Endothelial cell of umbilical vein (primary cell): Measurements from ENCODE around the gene EHMT1. TPM values are rescaled to one million over a fixed set of nuclear protein-coding genes. Genes with fewer than 3 reads are reported as not detected.

Source experiments
- BruUV-seq: library from RNA; stranded (reverse); fragments of 400-500 nt; replicated peaks from 2 replicates; lab custom pipeline; 2021; lab: Mats Ljungman, UMichigan
- CTCF ChIA-PET: fragments of 300-600, 350-600 bp; sonication (Branson Sonifier 250); formaldehyde crosslinking; loops from one replicate; lab custom pipeline; 2021; ENCODE audit warnings: antibody characterized with exemption, inconsistent platforms; lab: Charles Lee
- POLR2A ChIA-PET: fragments of 300-600, 350-600 bp; sonication (Branson Sonifier 250); formaldehyde crosslinking; loops from one replicate; lab custom pipeline; 2021; ENCODE audit warnings: antibody characterized with exemption, inconsistent platforms; lab: Charles Lee
- DNase-seq: peaks from one replicate; pipeline ENCODE4 v3.0.0-alpha.2; 2011; ENCODE audit warnings: low read depth, low spot score
- FAIRE-seq: peaks from 2 replicates; lab custom pipeline; 2011; peaks lifted over from hg19 to GRCh38; lab: Jason Lieb, UNC
- H2AFZ ChIP-seq: 2 replicates; pipeline ENCODE4 v1.6.0; 2012; ENCODE audit warnings: low read depth, low read length, control low read depth, inconsistent platforms
- H3K27ac ChIP-seq: 2 replicates; pipeline ENCODE4 v1.5.1; 2011; ENCODE audit warnings: low read depth, mild to moderate bottlenecking, control low read depth, low read length, moderate library complexity; ENCODE audit not compliant: insufficient read depth
- H3K27me3 ChIP-seq, 2 experiments: 2 replicates each; pipeline versions ENCODE4 v1.6.0 to v1.6.1; 2011; ENCODE audit warnings: low read length in 2 of 2, mixed read lengths in 1 of 2; ENCODE audit not compliant: control insufficient read depth in 2 of 2, insufficient read depth in 2 of 2
- H3K36me3 ChIP-seq, 2 experiments: 2 replicates in 1 of 2; 3 replicates in 1 of 2; pipeline ENCODE4 v1.5.1; 2011; ENCODE audit warnings: low read length in 2 of 2, mild to moderate bottlenecking in 1 of 2, moderate library complexity in 1 of 2; ENCODE audit not compliant: control insufficient read depth in 2 of 2, insufficient read depth in 2 of 2; ENCODE audit errors: extremely low read depth in 1 of 2
- H3K4me1 ChIP-seq: 3 replicates; pipeline ENCODE4 v1.5.1; 2011; ENCODE audit warnings: mild to moderate bottlenecking, low read length; ENCODE audit not compliant: control insufficient read depth, insufficient read depth; ENCODE audit errors: extremely low read depth
- H3K4me2 ChIP-seq: 2 replicates; pipeline ENCODE4 v1.6.1; 2011; ENCODE audit warnings: low read length, control low read depth, mixed read lengths; ENCODE audit not compliant: insufficient read depth
- H3K4me3 ChIP-seq, 3 experiments: fragments of 200-600 bp in 1 of 3; sonication (generic), shearing (Covaris generic) in 1 of 3; replicated peaks in 1 of 3; 2 replicates each; pipeline ENCODE4 v1.5.1; 2011 to 2016; ENCODE audit warnings: control low read depth in 3 of 3, low read length in 3 of 3, mild to moderate bottlenecking in 2 of 3, inconsistent platforms in 1 of 3, low read depth in 1 of 3, moderate library complexity in 1 of 3; ENCODE audit not compliant: insufficient read depth in 1 of 3
- H3K79me2 ChIP-seq: 2 replicates; pipeline ENCODE4 v1.6.0; 2012; ENCODE audit warnings: low read length, inconsistent platforms; ENCODE audit not compliant: control insufficient read depth, insufficient read depth
- H3K9ac ChIP-seq: replicated peaks from 2 replicates; pipeline ENCODE3; 2011; ENCODE audit warnings: low read length, control low read depth; ENCODE audit not compliant: insufficient read depth; ENCODE audit errors: extremely low read depth
- H3K9me1 ChIP-seq: replicated peaks from 3 replicates; pipeline ENCODE4 v1.6.0; 2011; ENCODE audit warnings: mild to moderate bottlenecking, low read length; ENCODE audit not compliant: control insufficient read depth, insufficient read depth; ENCODE audit errors: extremely low read depth
- H3K9me3 ChIP-seq: replicated peaks from 2 replicates; pipeline ENCODE4 v1.5.1; 2012; ENCODE audit warnings: low read length, inconsistent platforms; ENCODE audit not compliant: control insufficient read depth, insufficient read depth
- H4K20me1 ChIP-seq: replicated peaks from 2 replicates; pipeline ENCODE3; 2011; ENCODE audit warnings: mild to moderate bottlenecking, low read length; ENCODE audit not compliant: control insufficient read depth, insufficient read depth; ENCODE audit errors: extremely low read depth
- CTCF ChIP-seq, 2 donors: IDR thresholded peaks; 1 replicate in 1 of 2; 2 replicates in 1 of 2; pipeline ENCODE4 v1.5.1; 2011; ENCODE audit warnings: low read length in 2 of 2, mild to moderate bottlenecking in 2 of 2, moderate library complexity in 2 of 2, control low read depth in 1 of 2, inconsistent platforms in 1 of 2, low read depth in 1 of 2; ENCODE audit not compliant: insufficient read depth in 1 of 2; ENCODE audit errors: extremely low read depth in 1 of 2
- EZH2 ChIP-seq: IDR thresholded peaks from 2 replicates; pipeline ENCODE4 v1.6.1; 2012; ENCODE audit warnings: borderline replicate concordance, low read depth, mild to moderate bottlenecking, moderate library complexity, low read length, inconsistent platforms; ENCODE audit not compliant: severe bottlenecking
- FOS ChIP-seq: IDR thresholded peaks from 2 replicates; pipeline ENCODE4 v1.6.1; 2011; ENCODE audit warnings: mild to moderate bottlenecking, low read length, moderate library complexity, borderline replicate concordance; ENCODE audit not compliant: insufficient read depth
- GATA2 ChIP-seq: IDR thresholded peaks from 2 replicates; pipeline ENCODE4 v1.7.0; 2011; ENCODE audit warnings: low read depth, mild to moderate bottlenecking, moderate library complexity, mixed read lengths, low read length; ENCODE audit not compliant: insufficient read length, insufficient read depth
- JUN ChIP-seq: IDR thresholded peaks from 2 replicates; pipeline ENCODE4 v1.6.1; 2011; ENCODE audit warnings: borderline replicate concordance, low read depth; ENCODE audit not compliant: insufficient read length, insufficient read depth
- MAX ChIP-seq: IDR thresholded peaks from 2 replicates; pipeline ENCODE4 v1.6.1; 2011; ENCODE audit not compliant: insufficient read depth, insufficient read length
- MYC ChIP-seq: IDR thresholded peaks from one replicate; pipeline ENCODE4 v1.6.1; 2011; ENCODE audit warnings: mild to moderate bottlenecking, low read depth, low read length
- POLR2A ChIP-seq: IDR thresholded peaks from 2 replicates; pipeline ENCODE4 v1.6.1; 2012; ENCODE audit warnings: low read depth, mild to moderate bottlenecking, control low read depth, low read length
- POLR2AphosphoS5 ChIP-seq: IDR thresholded peaks from 2 replicates; pipeline ENCODE4 v1.6.1; 2012; ENCODE audit warnings: low read depth, mild to moderate bottlenecking, control low read depth, low read length, moderate library complexity; ENCODE audit not compliant: insufficient read depth
- dilution Hi-C: fragments of 300-500 bp; cut with MboI; formaldehyde crosslinking; loops from one replicate; pipeline ENCODE4 v1.15.0; 2019; ENCODE audit warnings: low sequenced_read_pairs; ENCODE audit not compliant: extremely low pct_ligation_motif_present
- intact Hi-C: fragments of 100-400 bp; cut with micrococcal nuclease; formaldehyde crosslinking; loops from one replicate; pipeline ENCODE4 v1.10.0; 2022
- polyA plus RNA-seq, 4 experiments: library from polyadenylated mRNA; depleted of rRNA in 3 of 4; stranded (reverse) in 3 of 4; unstranded in 1 of 4; fragments of >200 nt; gene quantifications; 2 replicates each; pipeline versions ENCODE4 v1.2.1 to v1.2.3, GENCODE V29; 2011 to 2012; ENCODE audit warnings: missing spikeins in 1 of 4
- total RNA-seq: library from RNA; stranded (reverse); gene quantifications from 2 replicates; pipeline ENCODE4 v1.2.3, GENCODE V29; 2021

Gene EHMT1
- total and polyA plus RNA-seq, 2 donors (not counting 3 experiments of a cell fraction or from before 2014, with no cell fraction given), result 48.2 to 104 TPM

GRCh38 chr9:137813167-137813566 is 194.4 kb downstream of the EHMT1 start:
- CTCF ChIA-PET, result no interaction called here
- H3K9ac ChIP-seq, result no peak overlapping the region
- no peaks in the 10 kb centered on the region for H3K9me3 ChIP-seq
- H4K20me1 ChIP-seq, result no peaks in the 10 kb centered on the region
- no peaks in the 10 kb centered on the region for H3K9me1 ChIP-seq
- H3K36me3 ChIP-seq, result peaks cover 5 to 44% of the 10 kb centered on the region in 2 experiments
- FAIRE-seq (no peak), DNase-seq (no peak)
- BruUV-seq, result no TSS peak
- no peak overlapping the region for H2AFZ ChIP-seq
- no peaks in the 10 kb centered on the region for H3K4me1 ChIP-seq
- no peak overlapping the region for H3K4me3 ChIP-seq
- no peak overlapping the region for H3K27ac ChIP-seq
- no peaks in the 10 kb centered on the region for H3K79me2 ChIP-seq
- TF ChIP-seq POLR2A, result no peak
- no peak for TF ChIP-seq JUN
- no peak for TF ChIP-seq FOS
- TF ChIP-seq MAX, result no peak
- TF ChIP-seq CTCF (IDR thresholded peaks at IDR 0.05; ENCODE audit: extremely low read depth in 1 of 2, insufficient read depth in 1 of 2, low read depth in 1 of 2, low read length in 2 of 2), result no peak
- TF ChIP-seq POLR2AphosphoS5, result no peak
- no peak for TF ChIP-seq GATA2
- no peak for TF ChIP-seq EZH2
- TF ChIP-seq MYC, result no peak
- intact Hi-C loops (no loop called here), dilution Hi-C loops (no loop called here)
- H3K4me2 ChIP-seq, result no peak overlapping the region
- no peaks in the 10 kb centered on the region for H3K27me3 ChIP-seq
- POLR2A ChIA-PET, result no interaction called here
